Astrocyte (in vitro differentiated cells and primary cell): ENCODE data around the gene GABRA5.

Experiments
- EZH2 ChIP-seq: IDR thresholded peaks from 2 replicates; pipeline ENCODE4 v1.6.1; 2012; ENCODE audit warnings: mild to moderate bottlenecking, low read length, inconsistent platforms; ENCODE audit not compliant: insufficient read depth
- TF ChIP-seq, protein P1 (sequence below): IDR thresholded peaks from 2 replicates; pipeline ENCODE4 v1.5.1; 2011; ENCODE audit warnings: low read depth, mild to moderate bottlenecking, inconsistent platforms, low read length, moderate library complexity; ENCODE audit not compliant: insufficient read depth

DNA sequence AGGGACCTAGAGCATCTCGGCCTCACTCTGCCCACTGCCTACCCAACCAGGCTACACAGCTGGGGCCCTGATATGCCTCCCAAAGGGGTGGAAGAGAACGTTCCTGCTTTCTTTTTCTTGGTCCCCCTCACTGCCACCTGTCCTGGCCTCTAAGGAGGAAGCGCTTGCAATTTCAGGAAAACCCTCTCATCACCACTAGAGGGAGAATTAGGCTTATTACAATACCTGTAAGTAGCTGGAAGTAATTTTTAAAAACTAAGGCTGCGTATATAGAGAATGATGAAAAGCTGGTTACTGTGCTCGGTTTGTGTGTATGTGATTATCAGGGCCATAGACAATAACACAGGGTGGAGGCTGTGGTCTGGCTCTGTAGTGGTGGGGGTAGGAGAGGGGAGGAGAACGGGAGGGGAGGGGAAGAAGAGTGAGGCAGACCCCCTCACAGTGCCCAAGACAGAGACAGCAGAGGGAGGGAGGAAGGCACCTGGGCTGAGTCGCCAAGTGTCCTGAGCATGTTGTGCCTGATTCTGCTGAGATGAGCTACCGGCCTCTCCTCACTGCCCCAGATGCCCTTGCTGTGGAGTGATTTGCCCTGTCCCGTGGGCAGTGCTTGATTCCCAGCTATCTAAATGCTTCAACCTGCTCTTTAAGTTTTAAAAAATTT is 107.4 kb downstream of the GABRA5 start:
- TF ChIP-seq, protein P1, sequence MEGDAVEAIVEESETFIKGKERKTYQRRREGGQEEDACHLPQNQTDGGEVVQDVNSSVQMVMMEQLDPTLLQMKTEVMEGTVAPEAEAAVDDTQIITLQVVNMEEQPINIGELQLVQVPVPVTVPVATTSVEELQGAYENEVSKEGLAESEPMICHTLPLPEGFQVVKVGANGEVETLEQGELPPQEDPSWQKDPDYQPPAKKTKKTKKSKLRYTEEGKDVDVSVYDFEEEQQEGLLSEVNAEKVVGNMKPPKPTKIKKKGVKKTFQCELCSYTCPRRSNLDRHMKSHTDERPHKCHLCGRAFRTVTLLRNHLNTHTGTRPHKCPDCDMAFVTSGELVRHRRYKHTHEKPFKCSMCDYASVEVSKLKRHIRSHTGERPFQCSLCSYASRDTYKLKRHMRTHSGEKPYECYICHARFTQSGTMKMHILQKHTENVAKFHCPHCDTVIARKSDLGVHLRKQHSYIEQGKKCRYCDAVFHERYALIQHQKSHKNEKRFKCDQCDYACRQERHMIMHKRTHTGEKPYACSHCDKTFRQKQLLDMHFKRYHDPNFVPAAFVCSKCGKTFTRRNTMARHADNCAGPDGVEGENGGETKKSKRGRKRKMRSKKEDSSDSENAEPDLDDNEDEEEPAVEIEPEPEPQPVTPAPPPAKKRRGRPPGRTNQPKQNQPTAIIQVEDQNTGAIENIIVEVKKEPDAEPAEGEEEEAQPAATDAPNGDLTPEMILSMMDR = peak; percentile 55
- TF ChIP-seq EZH2 = no peak
